HUES6 (cell line): ENCODE measurements around the gene PPFIBP2.

ENCODE experiments used
- H3K27ac ChIP-seq: 2 replicates; pipeline ENCODE4 v1.7.0; 2013; ENCODE audit warnings: low read depth, mild to moderate bottlenecking, low read length, inconsistent platforms
- H3K27me3 ChIP-seq: 2 replicates; pipeline ENCODE4 v1.6.1; 2013; ENCODE audit warnings: low read length; ENCODE audit not compliant: control insufficient read depth, insufficient read depth
- H3K36me3 ChIP-seq: 2 replicates; pipeline ENCODE4 v1.6.1; 2013; ENCODE audit warnings: low read length; ENCODE audit not compliant: control insufficient read depth, insufficient read depth
- H3K4me1 ChIP-seq: 2 replicates; pipeline ENCODE4 v1.6.1; 2013; ENCODE audit warnings: low read length; ENCODE audit not compliant: control insufficient read depth, insufficient read depth
- H3K4me3 ChIP-seq: 2 replicates; pipeline ENCODE4 v1.5.1; 2013; ENCODE audit warnings: low read depth, low read length
- H3K9ac ChIP-seq: one replicate; pipeline ENCODE4 v1.6.1; 2013; ENCODE audit warnings: mild to moderate bottlenecking, low read length
- H3K9me3 ChIP-seq: 2 replicates; pipeline ENCODE4 v1.6.1; 2013; ENCODE audit warnings: low read depth, low read length; ENCODE audit not compliant: control insufficient read depth, insufficient read depth

The PPFIBP2 gene

DNA sequence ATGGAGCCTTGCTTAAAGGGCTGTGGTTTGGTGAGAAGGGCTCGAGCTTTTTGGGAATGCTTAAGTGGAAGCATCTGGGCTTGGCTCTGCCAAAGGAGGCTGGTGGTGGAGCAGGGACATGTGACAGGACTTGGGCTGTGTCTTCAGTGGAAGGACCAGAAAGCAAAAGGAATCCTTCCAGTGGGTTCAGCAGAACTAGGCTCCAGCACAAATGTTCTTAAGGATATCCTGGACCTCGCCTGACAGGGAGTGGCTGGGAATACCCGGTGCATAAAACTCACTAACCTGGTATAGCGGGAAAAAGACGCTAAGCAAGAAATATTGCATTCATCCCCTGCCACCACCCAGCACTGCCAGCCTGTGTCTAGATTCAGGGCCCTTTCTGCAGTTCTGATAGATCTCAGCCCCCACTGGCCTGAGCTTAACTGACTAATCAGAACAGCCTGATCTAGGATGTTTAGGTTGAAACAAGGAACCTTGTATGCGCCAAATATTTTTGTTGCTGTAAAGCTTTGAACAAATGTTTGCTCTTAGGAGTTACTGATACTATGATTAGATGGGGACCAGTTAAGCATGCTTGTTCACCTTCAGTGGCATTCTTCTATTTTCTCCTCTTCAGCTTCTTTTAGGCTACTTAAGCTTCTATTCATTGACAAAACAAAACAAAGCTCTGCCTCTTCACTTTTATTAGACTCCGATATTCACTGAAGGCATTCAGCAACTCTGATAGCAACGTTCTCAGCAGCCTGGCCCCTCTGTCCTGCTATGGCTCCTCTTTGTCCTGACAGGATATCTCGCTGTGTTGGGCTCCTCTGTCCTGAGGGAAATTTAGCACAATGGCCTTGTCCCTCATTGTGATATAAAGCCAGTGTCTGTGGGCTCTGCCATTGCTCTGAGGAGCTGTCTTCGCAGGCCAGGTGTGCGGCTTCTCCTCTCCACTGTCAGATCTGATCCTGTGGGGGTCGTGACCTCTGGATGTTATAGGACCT is 25.0 kb downstream of the PPFIBP2 start:
- H3K9ac ChIP-seq = no peak overlapping the region

DNA sequence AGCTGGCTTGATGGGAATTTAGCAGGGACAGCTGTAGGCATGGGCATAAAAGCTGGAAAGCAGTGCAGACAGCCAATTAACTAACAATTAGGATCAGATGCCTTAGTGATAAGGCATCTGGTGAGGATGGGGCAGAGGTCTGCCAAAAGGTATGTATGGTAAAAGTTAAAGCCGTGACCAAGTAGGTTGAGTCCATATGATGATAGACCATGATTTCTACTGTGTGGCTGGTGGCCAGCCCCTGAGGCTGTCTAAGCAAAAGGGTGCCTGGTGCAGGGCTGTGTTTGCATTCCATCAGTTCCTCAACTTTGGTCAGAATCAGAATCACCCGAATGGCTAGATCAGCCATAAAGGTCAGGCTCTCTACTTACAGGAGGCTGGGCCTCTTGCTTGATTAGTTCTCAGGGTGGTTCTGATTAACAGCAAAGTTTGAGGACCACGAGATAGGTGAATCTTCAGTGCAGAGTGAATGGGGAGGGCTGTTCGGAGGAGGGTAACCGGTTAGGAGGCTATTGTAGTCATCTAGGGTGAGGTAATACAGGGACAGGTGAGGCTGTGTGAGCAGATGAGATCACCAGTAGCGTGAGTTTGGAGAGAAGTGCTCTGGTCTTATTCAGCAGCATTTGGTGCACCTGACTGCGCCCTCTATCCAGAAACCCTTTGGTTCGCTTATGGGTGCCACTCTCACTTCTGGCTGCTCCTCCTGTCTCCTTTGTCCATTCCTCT is 27.2 kb downstream of the PPFIBP2 start:
- Histone ChIP-seq H3K9me3 (no peaks in the 10 kb centered on the region), H3K9ac (no peak overlapping the region), H3K27me3 (peaks cover 6% of the 10 kb centered on the region; the same call in 1 of the 2 replicates), H3K27ac (no peak overlapping the region), H3K4me1 (peaks cover 7% of the 10 kb centered on the region; the same call in 1 of the 2 replicates), H3K4me3 (no peak overlapping the region), H3K36me3 (no peaks in the 10 kb centered on the region)

More for the DNA sequence above, 25.0 kb downstream of the PPFIBP2 start:
- H3K27me3 ChIP-seq = peaks cover 6% of the 10 kb centered on the region; the same call in 1 of the 2 replicates
- no peaks in the 10 kb centered on the region for H3K36me3 ChIP-seq
- no peak overlapping the region for H3K27ac ChIP-seq
- H3K4me3 ChIP-seq = no peak overlapping the region
- no peaks in the 10 kb centered on the region for H3K9me3 ChIP-seq
- H3K4me1 ChIP-seq = no peaks in the 10 kb centered on the region

DNA sequence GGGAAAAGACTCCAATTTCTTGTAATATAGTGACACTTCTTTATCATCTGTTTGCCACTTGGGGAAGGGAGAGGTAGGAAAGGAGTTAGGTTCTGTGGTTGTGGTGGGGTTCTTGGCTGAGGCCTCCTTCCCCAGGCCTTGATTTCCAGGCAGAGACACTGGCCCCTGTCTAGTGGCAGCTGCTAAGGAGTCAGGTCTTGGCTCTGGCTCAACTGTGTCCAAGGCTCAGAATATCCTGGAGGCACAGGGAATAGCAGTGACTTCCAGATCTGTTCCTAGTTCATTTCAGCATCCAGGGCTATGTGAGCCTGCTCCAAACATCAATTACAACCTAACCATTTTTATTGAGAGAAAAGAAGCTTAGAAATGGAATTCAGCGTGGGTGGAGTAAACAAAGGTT is 29.5 kb downstream of the PPFIBP2 start:
- Histone ChIP-seq H3K36me3 (no peaks in the 10 kb centered on the region), H3K27ac (no peak overlapping the region), H3K4me3 (no peak overlapping the region), H3K27me3 (peaks cover 1% of the 10 kb centered on the region; the same call in 1 of the 2 replicates), H3K4me1 (peaks cover 10% of the 10 kb centered on the region), H3K9ac (no peak overlapping the region), H3K9me3 (no peaks in the 10 kb centered on the region)

DNA sequence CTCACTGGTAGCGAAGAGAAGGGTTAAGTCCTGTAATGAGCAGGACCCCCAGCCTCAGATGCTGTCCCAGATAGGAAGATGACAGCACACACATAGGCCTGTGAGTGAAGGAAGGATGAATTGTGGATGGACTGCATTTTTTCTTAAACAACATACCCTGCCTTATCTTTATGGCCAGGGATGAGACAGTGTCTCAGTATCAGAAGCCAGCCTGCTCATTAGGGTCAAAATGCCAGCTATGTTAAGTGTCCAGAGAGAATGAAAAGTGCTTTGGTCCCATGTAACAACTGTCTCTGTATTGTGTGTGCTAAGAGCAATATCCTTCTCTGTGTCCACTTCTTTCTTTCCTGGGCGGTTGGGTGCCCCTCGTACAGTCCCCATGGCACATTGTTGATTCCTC is 30.2 kb downstream of the PPFIBP2 start:
- H3K36me3 ChIP-seq = no peaks in the 10 kb centered on the region
- H3K9me3 ChIP-seq = no peaks in the 10 kb centered on the region
- no peak overlapping the region for H3K4me3 ChIP-seq
- H3K27me3 ChIP-seq = no peaks in the 10 kb centered on the region; the same call in 1 of the 2 replicates
- H3K4me1 ChIP-seq = peaks cover 15% of the 10 kb centered on the region
- no peak overlapping the region for H3K27ac ChIP-seq
- no peak overlapping the region for H3K9ac ChIP-seq

DNA sequence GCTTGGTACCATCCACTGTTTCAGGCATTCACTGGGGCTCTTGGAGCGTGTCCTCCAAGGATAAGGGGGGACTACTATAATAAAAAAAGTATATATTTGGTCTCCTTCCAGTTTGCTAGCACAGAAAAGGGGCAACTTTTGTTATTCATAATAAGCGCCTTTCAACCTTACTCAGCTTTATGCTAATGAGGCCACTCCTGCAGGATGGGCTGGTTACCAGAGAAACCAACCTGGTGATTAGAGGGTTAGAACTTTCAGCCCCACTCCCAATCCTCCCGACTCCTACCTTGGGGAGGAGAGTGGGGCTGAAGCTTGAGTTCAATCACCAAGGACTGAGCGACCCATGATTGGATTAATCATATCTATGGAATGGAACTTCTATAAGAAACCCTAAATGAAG is 31.8 kb downstream of the PPFIBP2 start:
- H3K9me3 ChIP-seq = no peaks in the 10 kb centered on the region
- H3K36me3 ChIP-seq = no peaks in the 10 kb centered on the region
- no peaks in the 10 kb centered on the region; the same call in 1 of the 2 replicates for H3K27me3 ChIP-seq
- H3K4me1 ChIP-seq = peaks cover 15% of the 10 kb centered on the region
- no peak overlapping the region for H3K9ac ChIP-seq
- no peak overlapping the region for H3K4me3 ChIP-seq
- H3K27ac ChIP-seq = no peak overlapping the region

DNA sequence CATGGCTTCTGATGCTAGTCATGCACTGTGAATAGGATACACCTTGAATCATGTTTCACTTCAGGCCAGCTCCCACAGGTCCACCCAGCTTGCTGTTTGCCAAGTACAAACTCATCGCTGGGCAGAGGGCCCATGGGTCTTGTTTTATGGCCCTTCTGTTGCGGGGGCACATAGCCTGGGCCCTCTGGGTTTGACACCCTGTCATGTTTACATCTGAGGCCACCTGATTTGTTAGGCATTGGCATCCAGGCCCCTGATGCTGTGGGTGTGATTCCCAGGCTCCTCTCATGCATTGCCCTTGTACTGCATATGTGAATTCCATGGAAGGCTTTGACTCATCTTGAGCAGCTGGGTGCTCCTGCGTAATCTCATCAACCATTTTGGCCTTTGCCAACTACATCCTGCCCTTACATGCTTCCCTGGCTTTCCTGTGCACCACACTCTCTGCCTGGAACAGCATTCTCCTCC is 32.6 kb downstream of the PPFIBP2 start:
- H3K4me1 ChIP-seq = peaks cover 15% of the 10 kb centered on the region
- no peak overlapping the region for H3K9ac ChIP-seq
- no peak overlapping the region for H3K27ac ChIP-seq
- no peak overlapping the region for H3K4me3 ChIP-seq
- no peaks in the 10 kb centered on the region for H3K9me3 ChIP-seq
- no peaks in the 10 kb centered on the region for H3K36me3 ChIP-seq
- no peaks in the 10 kb centered on the region for H3K27me3 ChIP-seq

DNA sequence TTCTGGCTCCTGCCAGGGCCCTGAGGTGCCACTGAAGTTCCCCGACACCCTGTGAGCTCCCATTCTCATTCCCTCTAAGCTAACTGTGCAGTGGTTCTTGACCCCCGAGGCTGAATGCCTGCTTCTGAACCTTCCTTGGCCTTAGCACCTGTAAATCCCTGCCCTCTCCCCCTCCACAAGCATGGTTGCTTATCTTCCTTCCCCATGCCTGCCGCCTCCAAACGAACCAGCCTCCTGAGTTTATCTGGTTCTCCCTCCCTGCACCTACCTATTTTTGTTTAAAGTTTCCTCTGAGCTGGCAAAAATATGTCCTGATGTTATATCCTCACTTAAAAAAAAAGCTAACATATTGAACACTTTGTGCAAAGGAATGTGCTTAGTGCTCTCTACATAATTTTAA is 33.9 kb downstream of the PPFIBP2 start:
- H3K36me3 ChIP-seq = no peaks in the 10 kb centered on the region
- no peak overlapping the region for H3K9ac ChIP-seq
- H3K27ac ChIP-seq = no peak overlapping the region
- H3K9me3 ChIP-seq = no peaks in the 10 kb centered on the region
- peaks cover 15% of the 10 kb centered on the region for H3K4me1 ChIP-seq
- no peak overlapping the region for H3K4me3 ChIP-seq
- H3K27me3 ChIP-seq = no peaks in the 10 kb centered on the region

DNA sequence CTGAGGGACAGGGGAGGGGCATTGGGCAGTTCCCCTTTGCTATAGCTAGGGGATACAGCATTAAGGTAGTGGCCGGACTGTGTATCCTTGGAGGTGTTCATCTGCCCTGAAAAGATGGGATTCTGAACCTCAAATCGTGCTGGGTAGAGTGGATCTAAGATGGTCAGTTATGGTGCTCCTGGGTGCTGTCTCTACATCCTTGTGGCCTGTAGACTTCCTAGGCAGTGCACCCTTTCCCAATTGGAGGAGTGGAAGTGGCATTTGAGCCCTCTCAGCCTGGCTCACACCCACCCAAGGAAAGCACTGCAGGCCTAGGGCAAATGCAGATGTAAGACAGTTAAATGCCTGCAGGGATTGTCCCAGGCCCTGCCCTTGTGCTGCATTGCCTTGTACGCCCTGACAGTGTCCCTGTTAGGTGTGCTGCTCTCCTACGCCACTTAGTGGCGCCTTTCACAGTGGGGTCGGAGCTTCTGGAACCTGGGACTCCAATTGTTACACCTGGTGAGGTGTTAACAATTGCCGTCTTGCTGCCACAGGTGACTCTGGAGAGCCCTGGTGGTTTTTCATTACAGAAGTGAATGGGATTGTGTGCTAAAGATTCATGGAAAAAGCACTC is 35.0 kb downstream of the PPFIBP2 start:
- peaks cover 15% of the 10 kb centered on the region for H3K4me1 ChIP-seq
- H3K27me3 ChIP-seq = no peaks in the 10 kb centered on the region
- no peaks in the 10 kb centered on the region for H3K36me3 ChIP-seq
- no peak overlapping the region for H3K9ac ChIP-seq
- no peaks in the 10 kb centered on the region for H3K9me3 ChIP-seq
- no peak overlapping the region for H3K27ac ChIP-seq
- H3K4me3 ChIP-seq = no peak overlapping the region

DNA sequence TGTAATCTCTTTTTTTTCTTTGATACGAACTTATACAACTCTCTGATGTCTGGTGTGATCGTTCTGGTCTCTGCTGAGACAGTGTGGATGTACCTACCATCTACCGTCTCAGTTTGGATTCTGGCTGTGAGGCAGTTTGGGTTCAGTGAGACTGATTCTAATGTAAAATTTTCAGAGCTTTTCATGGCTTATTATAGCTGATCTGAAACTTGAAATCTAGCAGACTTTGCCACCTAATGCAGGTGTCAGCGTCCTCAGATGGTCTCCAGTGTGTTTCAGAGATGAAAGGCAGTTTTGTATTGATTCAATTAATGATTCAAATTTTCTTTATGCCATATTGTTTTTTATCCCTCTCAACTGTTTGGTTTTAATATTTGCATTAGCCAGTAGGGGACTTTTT is 35.9 kb downstream of the PPFIBP2 start:
- H3K36me3 ChIP-seq = no peaks in the 10 kb centered on the region
- H3K4me1 ChIP-seq = peaks cover 15% of the 10 kb centered on the region
- no peaks in the 10 kb centered on the region for H3K27me3 ChIP-seq
- no peak overlapping the region for H3K9ac ChIP-seq
- H3K9me3 ChIP-seq = no peaks in the 10 kb centered on the region
- no peak overlapping the region for H3K4me3 ChIP-seq
- H3K27ac ChIP-seq = no peak overlapping the region

DNA sequence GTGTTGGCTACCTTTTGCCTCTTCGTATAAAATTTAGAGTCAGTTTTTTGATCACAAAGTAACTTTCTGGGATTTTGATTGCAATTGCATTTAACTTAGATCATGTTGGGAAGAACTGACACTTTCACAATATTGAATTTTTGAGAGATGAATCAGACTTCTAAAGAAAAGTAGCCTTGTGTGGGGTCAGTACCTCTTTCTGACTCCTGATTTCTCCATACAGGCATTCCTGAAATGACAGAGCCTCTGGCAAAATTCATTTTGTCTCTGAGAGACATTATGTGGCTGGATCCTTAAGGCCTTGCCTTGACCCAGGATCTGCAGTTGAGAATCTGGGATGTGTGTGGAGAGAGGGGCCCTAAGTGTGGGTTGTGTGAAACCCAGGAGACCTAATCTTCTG is 37.8 kb downstream of the PPFIBP2 start:
- no peaks in the 10 kb centered on the region for H3K9me3 ChIP-seq
- H3K4me3 ChIP-seq = no peak overlapping the region
- H3K27ac ChIP-seq = no peak overlapping the region
- H3K9ac ChIP-seq = no peak overlapping the region
- peaks cover 6% of the 10 kb centered on the region; the same call in 1 of the 2 replicates for H3K4me1 ChIP-seq
- no peaks in the 10 kb centered on the region for H3K27me3 ChIP-seq
- H3K36me3 ChIP-seq = no peaks in the 10 kb centered on the region
